Measurements from ENCODE around the gene METTL23.

DNA sequence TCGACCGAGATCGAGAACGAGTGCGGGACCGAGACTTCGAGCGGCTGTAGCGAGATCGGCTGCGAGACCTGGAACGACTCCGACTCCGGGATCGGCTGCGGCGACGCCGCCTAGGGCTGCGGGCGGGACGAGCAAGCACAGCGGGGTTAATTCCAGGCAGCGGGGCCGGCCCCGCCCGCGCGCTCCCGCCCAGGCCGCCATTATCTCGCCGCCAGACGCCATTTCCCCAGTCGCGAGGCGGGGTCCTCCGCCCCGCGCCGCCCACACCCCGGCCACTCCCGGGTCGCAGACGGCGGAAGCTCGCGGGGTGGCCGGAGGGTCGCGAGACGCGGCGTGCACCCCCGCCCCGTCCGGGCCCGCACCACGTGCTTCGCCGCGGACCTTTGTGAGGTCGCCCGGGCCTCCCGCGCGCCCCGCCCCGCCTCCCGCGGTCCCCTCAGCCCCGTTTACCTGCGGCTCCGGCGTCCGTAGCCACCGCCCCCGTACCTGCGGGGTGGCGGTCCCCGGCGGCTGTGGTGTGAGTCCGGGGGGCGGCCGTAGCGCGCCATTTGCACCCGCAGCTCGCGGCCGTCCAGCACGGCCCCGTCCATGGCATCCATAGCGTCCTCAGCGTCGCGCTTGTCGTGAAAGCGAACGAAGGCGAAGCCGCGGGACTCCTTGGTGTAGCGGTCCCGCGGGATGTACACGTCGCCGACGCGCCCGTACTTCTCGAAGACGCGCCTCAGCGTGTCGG lies 9.9 kb downstream of the METTL23 start:
- TF ChIP-seq, protein P1, sequence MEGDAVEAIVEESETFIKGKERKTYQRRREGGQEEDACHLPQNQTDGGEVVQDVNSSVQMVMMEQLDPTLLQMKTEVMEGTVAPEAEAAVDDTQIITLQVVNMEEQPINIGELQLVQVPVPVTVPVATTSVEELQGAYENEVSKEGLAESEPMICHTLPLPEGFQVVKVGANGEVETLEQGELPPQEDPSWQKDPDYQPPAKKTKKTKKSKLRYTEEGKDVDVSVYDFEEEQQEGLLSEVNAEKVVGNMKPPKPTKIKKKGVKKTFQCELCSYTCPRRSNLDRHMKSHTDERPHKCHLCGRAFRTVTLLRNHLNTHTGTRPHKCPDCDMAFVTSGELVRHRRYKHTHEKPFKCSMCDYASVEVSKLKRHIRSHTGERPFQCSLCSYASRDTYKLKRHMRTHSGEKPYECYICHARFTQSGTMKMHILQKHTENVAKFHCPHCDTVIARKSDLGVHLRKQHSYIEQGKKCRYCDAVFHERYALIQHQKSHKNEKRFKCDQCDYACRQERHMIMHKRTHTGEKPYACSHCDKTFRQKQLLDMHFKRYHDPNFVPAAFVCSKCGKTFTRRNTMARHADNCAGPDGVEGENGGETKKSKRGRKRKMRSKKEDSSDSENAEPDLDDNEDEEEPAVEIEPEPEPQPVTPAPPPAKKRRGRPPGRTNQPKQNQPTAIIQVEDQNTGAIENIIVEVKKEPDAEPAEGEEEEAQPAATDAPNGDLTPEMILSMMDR (IDR thresholded peaks at IDR 0.05; ENCODE audit: extremely low read depth in 1 of 2, insufficient read depth in 1 of 2, low read depth in 1 of 2, low read length in 2 of 2): peak in 1 of 2 donors; percentile 25
- TF ChIP-seq POLR2A (IDR thresholded peaks at IDR 0.05; ENCODE audit: low read depth, low read length): no peak

Data from endothelial cell of umbilical vein (primary cell).